Gastroesophageal sphincter (tissue), 3 donors: ENCODE measurements around the gene ATP6V0D1.

Experiments
- POLR2A ChIP-seq, 2 donors: fragments of 450-650 bp; IDR thresholded peaks; one replicate each; pipeline ENCODE4 v1.6.1; 2017; ENCODE audit warnings: antibody characterized with exemption in 2 of 2, mild to moderate bottlenecking in 2 of 2, moderate library complexity in 1 of 2
- POLR2AphosphoS5 ChIP-seq: sonication (generic); formaldehyde crosslinking; IDR thresholded peaks from one replicate; pipeline ENCODE4 v1.6.1; 2017; ENCODE audit warnings: antibody characterized with exemption
- TF ChIP-seq, protein P1 (sequence below), 4 experiments: fragments of 200-600 bp in 2 of 4; fragments of 450-650 bp in 2 of 4; sonication (generic) in 1 of 4; IDR thresholded peaks; one replicate each; pipeline ENCODE4 v1.5.1; 2017 to 2019; ENCODE audit warnings: antibody characterized with exemption in 4 of 4, mild to moderate bottlenecking in 2 of 4, moderate library complexity in 2 of 4

DNA sequence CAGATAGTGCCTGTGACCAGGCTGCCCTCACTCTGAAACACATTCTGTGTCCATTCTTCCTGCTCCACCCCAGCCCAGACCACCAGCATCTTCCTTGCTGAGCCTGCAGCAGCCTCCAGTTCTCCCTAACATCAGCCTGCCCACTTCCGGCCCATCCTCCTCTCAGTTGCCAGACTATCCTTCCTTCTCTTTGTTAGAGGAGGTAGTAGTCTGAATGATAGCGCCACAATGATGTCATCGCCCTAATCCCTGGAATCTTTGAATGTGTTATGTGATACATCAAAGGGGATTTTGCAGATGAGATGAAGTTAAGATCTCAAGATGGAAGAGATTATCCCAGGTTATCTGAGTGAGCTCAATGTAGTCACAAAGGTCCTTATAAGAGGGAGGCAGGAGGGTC lies 61.5 kb downstream of the ATP6V0D1 start:
- TF ChIP-seq POLR2A (IDR thresholded peaks at IDR 0.05): no peak
- TF ChIP-seq, protein P1, sequence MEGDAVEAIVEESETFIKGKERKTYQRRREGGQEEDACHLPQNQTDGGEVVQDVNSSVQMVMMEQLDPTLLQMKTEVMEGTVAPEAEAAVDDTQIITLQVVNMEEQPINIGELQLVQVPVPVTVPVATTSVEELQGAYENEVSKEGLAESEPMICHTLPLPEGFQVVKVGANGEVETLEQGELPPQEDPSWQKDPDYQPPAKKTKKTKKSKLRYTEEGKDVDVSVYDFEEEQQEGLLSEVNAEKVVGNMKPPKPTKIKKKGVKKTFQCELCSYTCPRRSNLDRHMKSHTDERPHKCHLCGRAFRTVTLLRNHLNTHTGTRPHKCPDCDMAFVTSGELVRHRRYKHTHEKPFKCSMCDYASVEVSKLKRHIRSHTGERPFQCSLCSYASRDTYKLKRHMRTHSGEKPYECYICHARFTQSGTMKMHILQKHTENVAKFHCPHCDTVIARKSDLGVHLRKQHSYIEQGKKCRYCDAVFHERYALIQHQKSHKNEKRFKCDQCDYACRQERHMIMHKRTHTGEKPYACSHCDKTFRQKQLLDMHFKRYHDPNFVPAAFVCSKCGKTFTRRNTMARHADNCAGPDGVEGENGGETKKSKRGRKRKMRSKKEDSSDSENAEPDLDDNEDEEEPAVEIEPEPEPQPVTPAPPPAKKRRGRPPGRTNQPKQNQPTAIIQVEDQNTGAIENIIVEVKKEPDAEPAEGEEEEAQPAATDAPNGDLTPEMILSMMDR (IDR thresholded peaks at IDR 0.05): no peak
- no peak for TF ChIP-seq POLR2AphosphoS5
